ENCODE measurements around the gene OPN4.

- TF ChIP-seq CTCF (IDR thresholded peaks at IDR 0.05) (no peak), POLR2A (IDR thresholded peaks at IDR 0.05) (no peak)
Observed at GRCh38 chr10:86609920-86610319, 44.4 kb upstream of the OPN4 start.

All from testis (tissue), 2 donors.